Measurements from ENCODE around the gene MAP3K15.

GRCh38 chrX:19532709-19533108 is 17.4 kb upstream of the MAP3K15 start:
- TF ChIP-seq CTCF (IDR thresholded peaks at IDR 0.05) (no peak), POLR2AphosphoS5 (IDR thresholded peaks at IDR 0.05) (no peak), POLR2A (IDR thresholded peaks at IDR 0.05) (no peak)
